Hematopoietic multipotent progenitor cell treated with erythropoietin and hydrocortisone succinate and interleukin-3 and kit ligand, for 4 days (in vitro differentiated cells): ENCODE data around the gene SLC9A9.
"Not testable (repeated sequence)": the region's sequence is repeated elsewhere in the genome, so short reads cannot be mapped to it uniquely, and the experiment has no call there.

Experiments
- DNase-seq: peaks from one replicate; pipeline ENCODE4 v3.0.0-alpha.2; 2015

Gene SLC9A9

DNA sequence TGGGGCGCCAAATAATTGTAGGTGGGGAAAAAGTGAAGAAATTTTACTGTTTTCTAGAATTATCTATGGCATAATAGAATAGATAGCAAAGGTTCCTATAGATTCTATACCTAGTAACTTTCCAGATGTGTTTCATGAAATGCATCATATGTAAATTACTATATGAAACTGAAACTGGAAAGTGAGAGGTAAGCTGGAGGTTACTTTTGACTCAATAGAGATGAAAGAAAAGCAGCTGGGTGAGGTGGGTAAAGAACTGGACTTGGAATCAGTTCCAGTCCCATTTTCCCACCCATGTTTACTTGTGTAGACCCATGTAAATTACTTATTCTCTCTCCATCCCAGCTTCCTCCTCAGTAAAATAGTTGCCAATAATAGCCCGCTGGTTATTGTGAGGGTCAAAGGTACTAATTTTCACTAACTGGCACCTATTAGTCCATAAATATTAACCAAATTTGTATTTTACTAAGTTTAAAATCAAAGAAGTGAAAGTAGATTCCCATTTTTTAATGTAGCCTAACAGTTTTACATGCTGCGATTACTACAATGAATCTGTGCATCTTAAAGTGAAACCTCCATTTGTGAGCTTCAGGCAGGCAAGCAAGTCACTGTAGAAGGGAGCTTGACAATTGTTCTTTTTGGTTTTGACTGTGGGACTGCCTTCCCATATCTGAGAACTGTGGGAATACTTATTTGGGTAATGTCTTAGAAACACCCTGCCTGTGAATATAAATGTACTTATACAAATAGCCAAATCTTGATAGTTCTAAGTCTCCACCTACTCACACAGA lies 312.1 kb downstream of the SLC9A9 start:
- no peak for DNase-seq

DNA sequence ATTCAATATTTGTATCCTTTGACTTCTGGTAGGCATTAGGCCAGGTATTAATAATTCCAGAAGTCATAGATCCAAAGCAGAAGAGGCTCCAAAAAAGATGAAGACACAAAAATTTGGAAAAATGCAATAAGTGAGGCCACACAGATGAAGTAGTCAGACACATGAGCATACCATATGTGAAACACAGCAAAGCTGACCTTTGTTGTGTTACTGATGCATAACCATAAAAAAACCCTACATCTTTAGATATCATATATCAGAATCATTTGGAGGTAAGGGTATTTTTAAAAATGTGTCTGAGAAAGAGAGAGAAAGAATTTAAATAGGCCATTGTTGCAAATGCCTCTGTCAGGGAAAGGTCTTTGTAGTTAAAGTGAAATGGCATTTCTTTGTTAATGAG lies 314.9 kb downstream of the SLC9A9 start:
- no peak for DNase-seq

DNA sequence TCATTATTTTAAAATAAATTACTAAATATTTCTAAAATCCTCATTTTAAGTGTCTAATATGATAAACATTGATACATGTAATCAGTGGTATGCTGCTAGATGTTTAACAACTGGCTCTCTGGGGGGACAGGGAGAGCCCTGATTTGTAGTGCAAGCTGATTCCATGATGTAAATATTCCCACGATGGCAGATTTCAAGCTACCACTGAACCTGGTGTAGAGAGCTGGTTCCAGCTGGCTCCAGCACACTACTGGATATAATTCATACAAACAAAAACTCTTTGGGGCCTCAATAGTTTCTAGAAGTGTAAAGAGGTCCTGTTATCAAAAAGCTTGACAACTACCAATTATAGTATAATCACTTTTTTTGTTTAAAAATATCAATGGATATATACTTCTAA lies 316.2 kb downstream of the SLC9A9 start:
- DNase-seq: no peak

DNA sequence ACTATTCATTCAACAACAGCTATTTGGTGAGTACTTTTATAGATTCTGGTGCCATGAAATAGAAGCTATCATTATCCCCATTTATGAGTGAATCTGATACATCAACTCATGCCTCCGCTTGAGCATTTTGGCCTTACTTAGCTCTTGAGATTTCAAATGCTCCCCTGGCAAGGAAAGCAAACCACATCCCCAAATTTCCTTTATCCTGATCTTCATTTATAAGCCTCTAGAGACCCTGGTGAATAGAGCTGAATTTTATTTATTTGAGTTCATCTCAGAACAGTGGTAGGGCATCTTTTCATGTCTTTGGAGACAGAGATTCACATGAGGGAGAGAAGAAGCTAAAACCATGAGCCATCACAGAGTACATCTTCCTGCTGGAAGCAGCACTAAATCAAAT lies 317.2 kb downstream of the SLC9A9 start:
- DNase-seq: no peak

DNA sequence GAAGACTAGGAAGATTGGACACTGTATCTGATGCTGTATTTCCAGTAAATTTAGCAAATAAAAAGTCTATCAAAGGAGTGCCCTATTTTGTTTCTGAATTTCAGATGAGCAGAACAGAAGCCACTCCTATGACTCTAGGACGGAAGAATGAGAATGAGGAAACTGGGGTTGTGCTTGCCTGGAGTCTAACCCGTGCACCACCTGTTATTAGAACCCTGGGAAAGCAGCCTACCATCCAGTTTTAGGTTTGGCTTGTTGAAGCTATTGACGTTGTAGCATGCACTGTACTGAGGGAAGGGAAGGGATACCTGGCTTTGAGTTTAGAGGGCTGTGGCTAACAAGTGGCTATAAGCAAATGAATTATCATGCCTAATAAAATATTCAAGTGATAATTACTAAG lies 318.5 kb downstream of the SLC9A9 start:
- no peak for DNase-seq

- DNase-seq: peak; percentile 65
Observed at GRCh38 chr3:143529018-143529478, 319.2 kb downstream of the SLC9A9 start.

- peak; percentile 69 for DNase-seq
Observed at GRCh38 chr3:143526011-143526545, 322.2 kb downstream of the SLC9A9 start.

DNA sequence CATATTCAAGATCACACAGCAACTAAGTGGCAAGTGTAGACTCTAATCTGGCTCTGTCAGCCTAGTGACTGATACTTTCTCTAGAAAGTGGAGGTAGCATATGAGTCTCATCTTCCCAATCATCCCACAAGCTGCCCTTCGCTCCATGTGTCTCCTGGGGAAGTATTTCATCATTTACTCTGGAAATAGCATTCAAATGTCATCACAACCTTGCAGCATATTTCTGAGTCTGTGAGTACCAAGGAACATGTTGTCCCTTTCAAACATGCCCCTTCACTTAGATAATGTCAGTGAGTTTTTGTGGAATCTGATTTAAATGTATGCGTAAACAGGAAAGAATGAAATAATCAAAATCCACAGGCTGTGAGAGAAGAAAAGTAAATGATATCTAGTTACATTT lies 322.9 kb downstream of the SLC9A9 start:
- DNase-seq: no peak

GRCh38 chr3:143521803-143522202 lies 326.5 kb downstream of the SLC9A9 start:
- DNase-seq: no peak

DNA sequence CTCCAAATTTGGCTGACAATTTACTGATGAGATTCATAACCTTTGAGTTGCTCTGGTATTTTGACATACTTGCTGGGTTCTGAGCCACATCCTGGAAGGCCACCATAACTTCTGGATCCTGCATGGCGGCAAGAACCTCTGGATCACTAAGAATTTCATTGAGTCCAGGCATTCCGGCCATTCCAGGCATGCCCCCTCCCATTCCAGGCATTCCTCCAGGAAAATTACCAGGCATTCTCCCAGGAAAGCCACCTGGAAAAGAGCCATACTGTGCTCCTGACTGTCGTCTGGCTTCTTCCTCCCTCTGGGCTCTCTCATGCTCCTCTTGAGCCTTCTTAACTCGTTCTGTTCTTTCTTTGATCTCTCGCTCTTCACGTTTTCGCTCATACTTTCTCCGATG lies 331.1 kb downstream of the SLC9A9 start:
- not testable (repeated sequence) for DNase-seq

- no peak for DNase-seq
Observed at GRCh38 chr3:143514874-143515273, 333.4 kb downstream of the SLC9A9 start.

DNA sequence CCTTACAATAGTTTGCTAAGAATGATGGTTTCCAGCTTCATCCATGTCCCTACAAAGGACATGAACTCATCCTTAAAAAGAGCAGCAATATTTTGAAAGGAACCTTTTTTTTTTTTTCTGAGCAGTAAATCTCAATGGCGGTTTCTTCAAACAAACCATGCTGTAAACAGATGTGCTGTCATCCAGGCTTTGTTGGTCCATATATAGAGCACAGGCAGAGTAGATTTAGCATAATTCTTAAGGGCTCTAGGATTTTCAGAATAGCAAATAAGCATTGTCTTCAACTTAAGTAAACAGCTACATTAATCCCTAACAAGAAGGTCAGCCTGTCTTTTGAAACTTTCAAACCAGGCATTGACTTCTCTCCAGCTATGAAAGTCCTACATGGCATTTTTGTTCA lies 334.2 kb downstream of the SLC9A9 start:
- no peak for DNase-seq

DNA sequence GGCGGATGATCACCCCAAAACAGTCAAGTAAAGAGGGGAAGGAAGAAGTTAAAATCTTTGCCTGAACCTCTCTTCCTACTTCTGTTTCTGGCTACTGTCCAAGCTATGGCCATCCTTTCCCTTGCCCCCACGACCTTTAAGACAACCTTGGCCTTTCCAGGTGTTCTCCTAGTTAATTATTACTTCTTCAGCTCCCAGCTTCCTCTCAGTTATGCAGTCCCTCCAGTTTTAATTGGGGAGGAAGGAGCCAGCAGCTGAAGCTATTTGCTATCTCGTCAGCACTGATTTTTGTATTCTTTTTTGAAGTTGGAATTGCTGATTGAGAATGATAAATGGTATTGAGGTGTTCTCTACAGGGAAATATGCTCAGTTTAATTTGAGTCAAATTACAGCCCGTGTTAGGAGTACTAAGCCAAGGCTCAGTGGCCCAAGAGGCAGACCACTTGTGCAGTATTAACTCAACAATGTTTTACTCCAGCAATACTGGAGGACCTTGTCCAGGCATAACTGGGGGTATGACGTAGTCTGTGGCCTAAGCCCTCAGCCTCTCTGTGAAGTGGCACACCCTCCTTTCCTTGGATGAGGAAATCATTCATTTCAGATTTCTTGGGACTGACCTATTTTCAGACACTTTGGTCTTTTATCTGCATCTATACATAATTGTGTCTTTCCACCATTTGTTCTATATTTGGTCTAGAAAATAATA lies 336.9 kb downstream of the SLC9A9 start:
- no peak for DNase-seq

- DNase-seq: no peak
Observed at GRCh38 chr3:143510601-143511000, 337.7 kb downstream of the SLC9A9 start.

- DNase-seq: no peak
Observed at GRCh38 chr3:143507735-143508580, 340.3 kb downstream of the SLC9A9 start.

GRCh38 chr3:143506190-143506589 lies 342.1 kb downstream of the SLC9A9 start:
- DNase-seq: peak; percentile 67

GRCh38 chr3:143503325-143503885 lies 344.9 kb downstream of the SLC9A9 start:
- DNase-seq: no peak

DNA sequence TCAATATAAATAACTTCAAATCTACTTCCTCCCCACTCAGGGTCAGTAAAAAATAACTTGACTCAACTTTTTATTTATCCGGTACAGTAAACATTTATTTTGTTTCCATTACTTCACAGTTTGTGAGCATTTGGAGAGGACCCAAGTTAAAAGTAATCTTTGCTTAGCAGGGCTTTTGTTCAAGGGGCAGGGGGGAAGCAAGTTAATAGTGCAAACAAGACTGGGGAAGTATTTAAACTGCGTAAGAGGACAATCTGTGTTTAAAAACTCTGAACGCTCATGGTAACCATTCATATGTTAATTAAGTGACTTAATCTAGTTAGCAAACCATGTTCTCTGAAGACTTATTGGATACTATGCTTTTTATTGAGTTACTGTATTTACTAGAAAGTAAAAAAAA lies 346.2 kb downstream of the SLC9A9 start:
- no peak for DNase-seq

- no peak for DNase-seq
Observed at GRCh38 chr3:143497382-143497781, 350.9 kb downstream of the SLC9A9 start.

- no peak for DNase-seq
Observed at GRCh38 chr3:143496191-143496590, 352.1 kb downstream of the SLC9A9 start.

- DNase-seq: no peak
Observed at GRCh38 chr3:143495527-143495926, 352.7 kb downstream of the SLC9A9 start.

DNA sequence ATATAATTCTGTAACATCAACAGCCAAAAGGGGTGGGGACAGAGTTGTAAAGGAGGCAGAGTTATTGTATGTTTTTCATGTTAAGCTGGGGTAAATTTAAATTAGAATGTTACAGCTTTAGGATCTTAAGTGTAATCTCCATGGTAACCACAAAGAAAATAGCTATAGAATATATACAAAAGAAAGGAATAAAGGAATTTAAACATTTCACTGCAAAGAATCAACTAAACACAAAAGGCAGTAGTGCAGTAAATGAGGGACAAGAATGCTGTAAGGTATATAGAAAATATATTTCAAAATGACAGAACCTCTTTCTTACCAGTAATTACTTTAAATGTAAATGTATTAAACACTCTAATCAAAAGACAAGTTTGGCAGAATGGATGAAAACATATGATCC lies 361.7 kb downstream of the SLC9A9 start:
- no peak for DNase-seq
